Keratinocyte (primary cell): Measurements from ENCODE around the gene BTBD6.

Source experiments
- EZH2 ChIP-seq: IDR thresholded peaks from one replicate; pipeline ENCODE4 v1.6.1; 2012; ENCODE audit warnings: inconsistent platforms, mild to moderate bottlenecking, low read length, moderate library complexity
- TF ChIP-seq, protein P1 (sequence below), 3 experiments: IDR thresholded peaks in 1 of 3; conservative IDR thresholded peaks in 1 of 3; optimal IDR thresholded peaks in 1 of 3; 2 replicates in 2 of 3; 3 replicates in 1 of 3; pipeline versions ENCODE3 to v1.5.1; 2011; ENCODE audit warnings: low read length in 3 of 3, mild to moderate bottlenecking in 3 of 3, moderate library complexity in 2 of 3, control low read depth in 1 of 3, inconsistent platforms in 1 of 3; ENCODE audit not compliant: insufficient read depth in 2 of 3; ENCODE audit errors: extremely low read depth in 1 of 3

DNA sequence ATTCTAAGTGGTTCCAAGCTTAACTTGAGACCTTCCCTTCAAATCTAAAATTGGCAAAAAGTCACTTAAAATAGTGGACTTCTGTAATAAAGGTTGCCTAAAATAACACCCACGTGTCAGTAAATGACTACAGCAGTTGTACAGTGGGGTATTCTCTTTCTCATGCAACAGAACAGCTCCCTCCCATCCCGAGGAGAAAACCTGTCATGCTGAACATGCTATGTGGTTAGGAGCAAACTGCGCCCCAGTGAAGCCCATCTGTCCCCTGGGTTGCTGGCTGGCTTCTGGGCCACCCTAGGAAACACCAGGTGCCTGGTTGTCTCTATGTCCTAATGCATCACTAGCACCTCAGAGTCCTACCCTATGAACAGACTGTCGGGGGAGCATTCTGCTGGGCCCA, 2.7 kb downstream of the BTBD6 start:
- TF ChIP-seq EZH2 = no peak
- TF ChIP-seq, protein P1, sequence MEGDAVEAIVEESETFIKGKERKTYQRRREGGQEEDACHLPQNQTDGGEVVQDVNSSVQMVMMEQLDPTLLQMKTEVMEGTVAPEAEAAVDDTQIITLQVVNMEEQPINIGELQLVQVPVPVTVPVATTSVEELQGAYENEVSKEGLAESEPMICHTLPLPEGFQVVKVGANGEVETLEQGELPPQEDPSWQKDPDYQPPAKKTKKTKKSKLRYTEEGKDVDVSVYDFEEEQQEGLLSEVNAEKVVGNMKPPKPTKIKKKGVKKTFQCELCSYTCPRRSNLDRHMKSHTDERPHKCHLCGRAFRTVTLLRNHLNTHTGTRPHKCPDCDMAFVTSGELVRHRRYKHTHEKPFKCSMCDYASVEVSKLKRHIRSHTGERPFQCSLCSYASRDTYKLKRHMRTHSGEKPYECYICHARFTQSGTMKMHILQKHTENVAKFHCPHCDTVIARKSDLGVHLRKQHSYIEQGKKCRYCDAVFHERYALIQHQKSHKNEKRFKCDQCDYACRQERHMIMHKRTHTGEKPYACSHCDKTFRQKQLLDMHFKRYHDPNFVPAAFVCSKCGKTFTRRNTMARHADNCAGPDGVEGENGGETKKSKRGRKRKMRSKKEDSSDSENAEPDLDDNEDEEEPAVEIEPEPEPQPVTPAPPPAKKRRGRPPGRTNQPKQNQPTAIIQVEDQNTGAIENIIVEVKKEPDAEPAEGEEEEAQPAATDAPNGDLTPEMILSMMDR (optimal IDR thresholded peaks at IDR 0.05 in 1 of 3, IDR thresholded peaks at IDR 0.05 in 1 of 3, conservative IDR thresholded peaks at IDR 0.05 in 1 of 3; ENCODE audit: extremely low read depth in 1 of 3, insufficient read depth in 2 of 3, low read length in 3 of 3) = no peak
